ENCODE data around the gene DNAH17.

DNAH17 gene

DNA sequence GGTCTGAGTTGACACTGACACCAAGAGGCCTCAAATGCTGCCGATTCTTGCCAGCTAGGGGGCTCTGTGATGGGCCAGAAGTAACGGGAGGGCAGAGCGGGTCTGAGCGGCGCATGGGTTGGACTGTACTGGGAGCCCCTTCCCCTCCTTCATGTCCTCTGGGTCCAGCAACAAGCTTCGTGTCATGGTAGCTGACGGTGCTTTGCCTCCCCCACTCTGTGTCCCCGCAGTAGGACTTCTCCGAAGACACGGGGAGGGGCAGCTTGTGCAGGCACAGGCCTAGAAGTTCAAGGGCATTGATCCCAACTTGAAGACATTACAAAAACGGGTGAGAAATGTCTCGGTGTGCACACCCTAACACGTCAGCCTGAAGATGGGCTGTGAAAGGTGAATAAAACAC is 39.8 kb upstream of the DNAH17 start:
- H3K9me3 ChIP-seq (ENCODE audit: control insufficient read depth, insufficient read depth, low read length): no peaks in the 10 kb centered on the region
- H3K27ac ChIP-seq (ENCODE audit: low read length): no peak overlapping the region
- WGBS (ENCODE audit: insufficient coverage, insufficient read length): no CpG with 5 or more reads among the region's 13 CpGs
- H3K36me3 ChIP-seq (ENCODE audit: control insufficient read depth, insufficient read depth, low read length): no peaks in the 10 kb centered on the region
- H3K27me3 ChIP-seq (ENCODE audit: control insufficient read depth, insufficient read depth, low read length): no peaks in the 10 kb centered on the region
- H3K4me3 ChIP-seq (ENCODE audit: low read length): no peak overlapping the region
- no peak for DNase-seq (ENCODE audit: low read depth, low spot score)
- no peaks in the 10 kb centered on the region for H3K4me1 ChIP-seq (ENCODE audit: control insufficient read depth, insufficient read depth, low read length)

DNA sequence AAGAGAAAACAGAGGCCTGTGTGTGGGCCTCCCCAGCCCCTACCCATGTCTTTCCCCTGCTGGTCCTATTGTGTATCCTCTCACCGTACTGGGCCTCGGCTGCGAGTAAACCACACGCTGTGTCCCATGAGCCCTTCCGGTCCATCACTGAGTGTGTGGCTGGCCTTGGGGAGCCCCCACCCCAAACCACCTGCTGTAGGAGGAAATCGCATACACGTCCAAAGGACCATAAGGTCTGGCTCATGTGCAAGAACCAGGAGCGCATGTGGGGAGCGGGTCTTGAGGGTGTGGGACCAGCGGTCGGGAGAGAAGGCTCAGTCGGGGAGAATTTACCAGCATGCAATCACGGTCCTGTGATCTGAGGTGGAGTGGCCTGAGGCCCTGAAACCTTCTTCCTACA is 38.4 kb upstream of the DNAH17 start:
- DNase-seq (ENCODE audit: low read depth, low spot score): no peak
- Histone ChIP-seq H3K27me3 (ENCODE audit: control insufficient read depth, insufficient read depth, low read length) (no peaks in the 10 kb centered on the region), H3K4me3 (ENCODE audit: low read length) (no peak overlapping the region), H3K36me3 (ENCODE audit: control insufficient read depth, insufficient read depth, low read length) (no peaks in the 10 kb centered on the region), H3K9me3 (ENCODE audit: control insufficient read depth, insufficient read depth, low read length) (no peaks in the 10 kb centered on the region), H3K4me1 (ENCODE audit: control insufficient read depth, insufficient read depth, low read length) (0 out of 2 replicates have a peak, but pooled peaks cover 2% of the 10 kb centered on the region), H3K27ac (ENCODE audit: low read length) (no peak overlapping the region)
- WGBS (ENCODE audit: insufficient coverage, insufficient read length): no CpG with 5 or more reads among the region's 13 CpGs

DNA sequence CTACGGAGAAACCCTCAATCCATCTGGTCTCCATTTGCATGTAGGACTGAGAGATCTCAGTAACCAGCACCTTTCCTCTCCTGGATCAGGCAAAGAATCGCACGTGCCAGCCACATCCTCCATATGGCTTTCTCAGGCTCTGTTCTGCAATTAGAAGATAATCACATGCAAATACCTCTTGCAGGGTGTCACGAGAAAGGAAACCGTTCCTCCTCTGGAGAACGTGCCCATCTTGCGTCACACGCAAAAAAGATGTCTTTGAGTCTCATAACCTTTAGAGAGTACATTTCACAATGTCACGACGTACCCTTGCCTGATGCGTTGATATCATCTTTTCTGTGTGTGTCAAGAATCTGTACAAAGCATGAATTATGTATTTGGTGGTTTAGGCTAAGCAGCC is 36.2 kb upstream of the DNAH17 start:
- no peak overlapping the region for H3K4me3 ChIP-seq (ENCODE audit: low read length)
- H3K27ac ChIP-seq (ENCODE audit: low read length): no peak overlapping the region
- peaks cover 4% of the 10 kb centered on the region; the same call in 1 of the 2 replicates for H3K4me1 ChIP-seq (ENCODE audit: control insufficient read depth, insufficient read depth, low read length)
- no peak for DNase-seq (ENCODE audit: low read depth, low spot score)
- no peaks in the 10 kb centered on the region for H3K9me3 ChIP-seq (ENCODE audit: control insufficient read depth, insufficient read depth, low read length)
- no peaks in the 10 kb centered on the region for H3K27me3 ChIP-seq (ENCODE audit: control insufficient read depth, insufficient read depth, low read length)
- WGBS (ENCODE audit: insufficient coverage, insufficient read length): no CpG with 5 or more reads among the region's 11 CpGs
- H3K36me3 ChIP-seq (ENCODE audit: control insufficient read depth, insufficient read depth, low read length): no peaks in the 10 kb centered on the region

DNA sequence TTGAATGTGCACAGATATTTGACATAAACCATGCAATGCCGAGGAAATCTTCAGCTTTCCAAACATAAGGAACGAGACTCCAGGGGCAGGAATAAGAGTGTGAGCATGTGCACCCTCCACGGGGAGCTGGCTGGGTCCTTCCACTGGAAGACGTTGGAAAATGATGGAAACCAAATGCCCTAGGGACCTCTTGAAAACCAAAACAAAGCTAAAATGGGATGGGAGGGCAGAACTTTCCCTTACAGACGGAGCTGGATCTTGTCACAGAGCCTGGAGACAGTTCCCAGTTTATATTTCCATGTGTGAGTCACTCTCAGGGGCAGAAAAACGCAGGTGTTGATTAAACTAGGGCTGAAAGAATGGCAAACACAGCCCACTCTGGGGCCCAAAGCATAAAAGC is 34.4 kb upstream of the DNAH17 start:
- no CpG with 5 or more reads among the region's 6 CpGs for WGBS (ENCODE audit: insufficient coverage, insufficient read length)
- peaks cover 4% of the 10 kb centered on the region; the same call in 1 of the 2 replicates for H3K4me1 ChIP-seq (ENCODE audit: control insufficient read depth, insufficient read depth, low read length)

DNA sequence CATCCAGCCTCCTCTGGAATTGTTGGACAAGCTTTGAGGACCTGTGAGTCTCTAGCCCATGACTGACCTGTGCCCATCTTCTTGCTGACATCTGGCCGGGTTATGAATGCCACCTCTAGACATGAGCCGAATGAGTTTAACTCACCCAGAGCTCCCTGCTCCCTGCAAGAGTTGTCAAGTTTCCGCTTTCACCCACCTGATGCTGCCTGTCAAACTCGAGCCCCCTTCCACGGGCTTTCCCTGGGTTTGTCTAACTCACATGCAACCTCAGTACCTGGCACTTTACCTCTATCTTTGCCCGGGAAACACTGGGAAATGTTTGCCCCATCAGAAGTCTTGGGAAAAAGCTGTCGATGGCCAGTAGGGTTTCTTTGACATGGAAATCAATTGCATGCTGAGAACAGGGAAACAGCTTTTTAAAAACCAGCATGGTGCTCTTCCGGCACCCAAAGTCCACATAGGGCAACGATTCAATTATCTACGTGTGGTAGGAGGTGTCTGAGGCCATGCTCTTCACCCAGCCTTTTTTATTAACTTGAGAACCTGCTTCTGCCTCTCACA is 33.8 kb upstream of the DNAH17 start:
- Histone ChIP-seq H3K4me1 (ENCODE audit: control insufficient read depth, insufficient read depth, low read length) (peaks cover 4% of the 10 kb centered on the region; the same call in 1 of the 2 replicates), H3K27ac (ENCODE audit: low read length) (no peak overlapping the region), H3K4me3 (ENCODE audit: low read length) (no peak overlapping the region), H3K9me3 (ENCODE audit: control insufficient read depth, insufficient read depth, low read length) (no peaks in the 10 kb centered on the region), H3K27me3 (ENCODE audit: control insufficient read depth, insufficient read depth, low read length) (no peaks in the 10 kb centered on the region), H3K36me3 (ENCODE audit: control insufficient read depth, insufficient read depth, low read length) (no peaks in the 10 kb centered on the region)
- no CpG with 5 or more reads among the region's 10 CpGs for WGBS (ENCODE audit: insufficient coverage, insufficient read length)
- no peak for DNase-seq (ENCODE audit: low read depth, low spot score)

More for the DNA sequence above, 34.4 kb upstream of the DNAH17 start:
- Histone ChIP-seq H3K9me3 (ENCODE audit: control insufficient read depth, insufficient read depth, low read length) (no peaks in the 10 kb centered on the region), H3K4me3 (ENCODE audit: low read length) (no peak overlapping the region), H3K36me3 (ENCODE audit: control insufficient read depth, insufficient read depth, low read length) (no peaks in the 10 kb centered on the region), H3K27ac (ENCODE audit: low read length) (no peak overlapping the region), H3K27me3 (ENCODE audit: control insufficient read depth, insufficient read depth, low read length) (no peaks in the 10 kb centered on the region)
- no peak for DNase-seq (ENCODE audit: low read depth, low spot score)

DNA sequence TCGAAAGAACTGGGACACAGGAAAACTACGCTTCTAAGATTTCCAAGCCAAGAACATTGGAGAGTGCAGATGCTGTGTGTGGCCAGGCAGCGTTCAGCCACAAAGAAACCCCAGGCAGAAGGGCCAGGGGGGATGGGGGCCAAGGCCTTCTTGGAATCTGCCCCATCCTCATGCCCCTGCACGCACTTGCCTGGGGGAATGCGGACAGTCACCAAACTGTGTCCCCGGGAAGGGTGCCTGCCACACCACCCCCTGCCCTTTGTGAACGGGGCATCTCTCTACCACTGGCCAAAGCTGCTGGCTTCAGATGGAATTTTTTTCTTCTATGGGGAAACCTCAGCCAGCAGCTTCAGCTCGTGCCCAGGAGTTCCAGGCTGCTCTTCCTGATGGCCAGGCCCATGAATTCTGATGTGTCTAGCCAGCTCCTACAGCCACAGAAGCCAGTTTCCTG is 32.0 kb upstream of the DNAH17 start:
- no CpG with 5 or more reads among the region's 8 CpGs for WGBS (ENCODE audit: insufficient coverage, insufficient read length)
- DNase-seq (ENCODE audit: low read depth, low spot score): no peak
- Histone ChIP-seq H3K27me3 (ENCODE audit: control insufficient read depth, insufficient read depth, low read length) (no peaks in the 10 kb centered on the region), H3K4me1 (ENCODE audit: control insufficient read depth, insufficient read depth, low read length) (peaks cover 4% of the 10 kb centered on the region; the same call in 1 of the 2 replicates), H3K4me3 (ENCODE audit: low read length) (no peak overlapping the region), H3K9me3 (ENCODE audit: control insufficient read depth, insufficient read depth, low read length) (no peaks in the 10 kb centered on the region), H3K27ac (ENCODE audit: low read length) (no peak overlapping the region), H3K36me3 (ENCODE audit: control insufficient read depth, insufficient read depth, low read length) (no peaks in the 10 kb centered on the region)

DNA sequence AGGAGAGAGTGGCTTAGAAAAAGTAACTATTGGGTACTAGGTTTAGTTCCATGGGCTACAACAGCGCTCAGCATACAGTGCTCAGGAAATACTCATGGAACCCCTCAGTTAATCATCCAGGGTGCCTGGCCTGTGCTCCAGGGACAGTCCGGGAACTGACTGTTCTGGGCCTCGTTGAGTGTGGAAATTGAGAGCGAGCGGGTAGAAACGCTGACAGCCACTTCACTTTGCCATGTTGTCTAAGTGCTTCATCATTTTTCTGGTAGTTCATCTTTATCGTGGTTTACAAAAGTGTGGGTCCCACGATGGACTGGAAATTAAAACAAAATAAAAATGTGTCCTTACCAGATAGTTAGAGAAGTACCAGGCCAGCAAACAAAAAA is 31.6 kb upstream of the DNAH17 start:
- H3K4me3 ChIP-seq (ENCODE audit: low read length): no peak overlapping the region
- no peak for DNase-seq (ENCODE audit: low read depth, low spot score)
- H3K4me1 ChIP-seq (ENCODE audit: control insufficient read depth, insufficient read depth, low read length): peaks cover 4% of the 10 kb centered on the region; the same call in 1 of the 2 replicates
- no peaks in the 10 kb centered on the region for H3K9me3 ChIP-seq (ENCODE audit: control insufficient read depth, insufficient read depth, low read length)
- no CpG with 5 or more reads among the region's 8 CpGs for WGBS (ENCODE audit: insufficient coverage, insufficient read length)
- H3K36me3 ChIP-seq (ENCODE audit: control insufficient read depth, insufficient read depth, low read length): no peaks in the 10 kb centered on the region
- H3K27ac ChIP-seq (ENCODE audit: low read length): no peak overlapping the region
- no peaks in the 10 kb centered on the region for H3K27me3 ChIP-seq (ENCODE audit: control insufficient read depth, insufficient read depth, low read length)

DNA sequence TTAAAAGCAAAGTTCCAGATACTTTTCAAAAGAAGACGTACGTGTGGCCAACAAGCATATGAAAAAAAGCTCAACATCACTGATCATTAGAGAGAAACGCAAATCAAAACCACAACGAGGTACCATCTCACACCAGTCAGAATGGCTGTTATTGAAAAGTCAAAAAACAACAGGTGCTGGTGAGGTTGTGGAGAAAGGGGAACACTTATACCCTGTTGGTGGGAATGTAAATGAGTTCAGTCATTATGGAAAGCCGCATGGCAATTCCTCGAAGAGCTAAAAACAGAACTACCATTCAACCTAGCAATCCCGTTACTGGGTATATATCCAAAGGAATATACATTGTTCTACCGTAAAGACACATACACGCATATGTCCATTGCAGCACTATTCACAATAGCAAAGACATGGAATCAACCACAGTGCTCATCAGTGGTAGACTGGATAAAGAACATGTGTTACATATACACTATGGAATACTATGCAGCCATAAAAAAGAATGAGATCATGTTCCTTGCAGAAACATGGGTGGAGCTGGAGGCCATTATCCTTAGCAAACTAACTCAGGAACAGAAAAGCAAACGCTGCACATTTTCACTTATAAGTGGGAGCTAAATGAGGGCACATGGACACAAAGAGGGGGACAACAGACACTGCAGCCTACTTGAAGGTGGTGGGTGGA is 31.1 kb upstream of the DNAH17 start:
- H3K27me3 ChIP-seq (ENCODE audit: control insufficient read depth, insufficient read depth, low read length): no peaks in the 10 kb centered on the region
- no peak overlapping the region for H3K27ac ChIP-seq (ENCODE audit: low read length)
- H3K4me3 ChIP-seq (ENCODE audit: low read length): no peak overlapping the region
- peaks cover 4% of the 10 kb centered on the region; the same call in 1 of the 2 replicates for H3K4me1 ChIP-seq (ENCODE audit: control insufficient read depth, insufficient read depth, low read length)
- H3K36me3 ChIP-seq (ENCODE audit: control insufficient read depth, insufficient read depth, low read length): no peaks in the 10 kb centered on the region
- H3K9me3 ChIP-seq (ENCODE audit: control insufficient read depth, insufficient read depth, low read length): no peaks in the 10 kb centered on the region
- DNase-seq (ENCODE audit: low read depth, low spot score): no peak
- WGBS (ENCODE audit: insufficient coverage, insufficient read length): no CpG with 5 or more reads among the region's 10 CpGs

DNA sequence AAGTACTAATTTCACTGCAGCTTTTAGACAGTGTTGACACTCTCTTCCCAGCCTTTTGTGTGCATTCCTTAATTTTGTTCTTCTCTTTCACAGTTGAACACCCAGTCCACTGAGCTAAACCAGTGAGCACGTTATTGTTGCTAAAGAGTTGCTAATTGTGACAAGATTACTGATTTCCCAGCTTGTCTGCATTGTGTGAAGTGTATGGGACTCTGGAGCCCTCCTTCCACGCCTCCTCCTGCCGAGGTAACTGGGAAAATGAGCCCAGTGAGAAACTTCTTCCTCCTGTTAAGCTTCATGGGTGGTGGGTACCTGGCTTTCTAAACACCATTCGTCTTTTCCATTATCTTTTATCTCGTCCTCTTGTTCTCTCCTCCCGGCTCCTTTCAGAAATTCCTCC is 29.8 kb upstream of the DNAH17 start:
- WGBS (ENCODE audit: insufficient coverage, insufficient read length): no CpG with 5 or more reads among the region's 6 CpGs
- Histone ChIP-seq H3K27ac (ENCODE audit: low read length) (no peak overlapping the region), H3K36me3 (ENCODE audit: control insufficient read depth, insufficient read depth, low read length) (no peaks in the 10 kb centered on the region), H3K4me1 (ENCODE audit: control insufficient read depth, insufficient read depth, low read length) (peaks cover 4% of the 10 kb centered on the region; the same call in 1 of the 2 replicates), H3K9me3 (ENCODE audit: control insufficient read depth, insufficient read depth, low read length) (no peaks in the 10 kb centered on the region), H3K27me3 (ENCODE audit: control insufficient read depth, insufficient read depth, low read length) (no peaks in the 10 kb centered on the region), H3K4me3 (ENCODE audit: low read length) (no peak overlapping the region)
- no peak for DNase-seq (ENCODE audit: low read depth, low spot score)

DNA sequence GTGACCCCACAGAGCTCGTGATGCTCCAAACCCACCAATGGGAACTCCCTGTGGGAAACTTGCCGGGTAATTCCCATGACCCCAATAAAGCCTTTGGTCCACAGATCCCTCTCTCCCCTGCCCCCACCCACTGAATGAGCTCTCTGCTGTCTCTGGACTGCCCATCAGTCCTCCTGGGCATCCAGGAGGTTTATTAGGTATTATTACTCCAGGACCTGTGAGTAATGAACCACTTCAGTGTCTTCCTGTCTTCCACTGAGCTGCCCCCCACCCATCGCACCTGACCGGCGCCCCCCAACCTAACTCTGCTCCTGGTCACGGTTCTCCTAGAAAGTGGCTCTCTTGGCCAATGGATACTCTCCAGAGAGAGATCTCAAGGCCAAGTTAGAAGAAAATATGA is 28.7 kb upstream of the DNAH17 start:
- no peak for DNase-seq (ENCODE audit: low read depth, low spot score)
- H3K4me3 ChIP-seq (ENCODE audit: low read length): no peak overlapping the region
- no peaks in the 10 kb centered on the region for H3K36me3 ChIP-seq (ENCODE audit: control insufficient read depth, insufficient read depth, low read length)
- WGBS (ENCODE audit: insufficient coverage, insufficient read length): no CpG with 5 or more reads among the region's 6 CpGs
- no peaks in the 10 kb centered on the region for H3K27me3 ChIP-seq (ENCODE audit: control insufficient read depth, insufficient read depth, low read length)
- peaks cover 3% of the 10 kb centered on the region; the same call in 1 of the 2 replicates for H3K4me1 ChIP-seq (ENCODE audit: control insufficient read depth, insufficient read depth, low read length)
- H3K9me3 ChIP-seq (ENCODE audit: control insufficient read depth, insufficient read depth, low read length): no peaks in the 10 kb centered on the region
- H3K27ac ChIP-seq (ENCODE audit: low read length): no peak overlapping the region

DNA sequence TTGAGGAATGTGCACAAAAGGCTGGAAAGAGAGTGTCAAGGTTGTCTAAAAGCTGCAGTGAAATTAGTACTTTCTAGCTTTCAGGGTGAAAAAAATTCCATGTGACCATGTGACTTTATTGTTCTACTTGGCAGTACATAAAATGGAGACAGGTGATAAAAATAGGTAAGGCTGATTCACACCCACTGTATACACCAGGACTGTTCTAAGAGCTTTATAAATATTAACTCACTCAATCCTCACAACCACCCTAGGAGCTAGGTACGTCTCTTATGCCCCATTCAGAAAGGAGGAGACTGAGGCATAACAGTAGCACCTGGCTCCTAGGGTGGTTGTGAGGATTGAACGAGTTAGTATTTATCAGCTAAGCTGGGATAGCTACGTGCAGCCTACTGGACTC is 28.2 kb upstream of the DNAH17 start:
- Histone ChIP-seq H3K9me3 (ENCODE audit: control insufficient read depth, insufficient read depth, low read length) (no peaks in the 10 kb centered on the region), H3K4me3 (ENCODE audit: low read length) (no peak overlapping the region), H3K27me3 (ENCODE audit: control insufficient read depth, insufficient read depth, low read length) (no peaks in the 10 kb centered on the region), H3K27ac (ENCODE audit: low read length) (no peak overlapping the region), H3K4me1 (ENCODE audit: control insufficient read depth, insufficient read depth, low read length) (peaks cover 1% of the 10 kb centered on the region; the same call in 1 of the 2 replicates), H3K36me3 (ENCODE audit: control insufficient read depth, insufficient read depth, low read length) (no peaks in the 10 kb centered on the region)
- no peak for DNase-seq (ENCODE audit: low read depth, low spot score)
- WGBS (ENCODE audit: insufficient coverage, insufficient read length): no CpG with 5 or more reads among the region's 3 CpGs

Data from iPS DF 6.9 (cell line).